H1 (cell line): ENCODE measurements around the gene PSMB11. TPM values are rescaled to one million over a fixed set of nuclear protein-coding genes. Genes with fewer than 3 reads are reported as not detected.

ENCODE experiments used
- BRCA1 ChIP-seq: IDR thresholded peaks from 2 replicates; pipeline ENCODE4 v1.6.1; 2012; ENCODE audit warnings: low read depth, low read length, improper control_type of control experiment
- EZH2 ChIP-seq: fragments of 200-600 bp; sonication (generic); IDR thresholded peaks from 2 replicates; pipeline ENCODE4 v1.7.1; 2012; ENCODE audit warnings: low read depth, mild to moderate bottlenecking, moderate library complexity, low read length, inconsistent platforms; ENCODE audit not compliant: severe bottlenecking
- JUN ChIP-seq: IDR thresholded peaks from 2 replicates; pipeline ENCODE4 v1.6.1; 2011; ENCODE audit warnings: low read depth, mild to moderate bottlenecking, improper control_type of control experiment, low read length
- JUND ChIP-seq: IDR thresholded peaks from 2 replicates; pipeline ENCODE4 v1.6.1; 2011; ENCODE audit warnings: mild to moderate bottlenecking, improper control_type of control experiment, low read length
- MAX ChIP-seq: IDR thresholded peaks from 2 replicates; pipeline ENCODE4 v1.6.1; 2012; ENCODE audit warnings: inconsistent platforms
- SAP30 ChIP-seq: fragments of 300-600 bp; sonication (generic); IDR thresholded peaks from 2 replicates; pipeline ENCODE4 v1.7.1; 2012; ENCODE audit warnings: low read length, moderate library complexity, mild to moderate bottlenecking, inconsistent platforms; ENCODE audit not compliant: insufficient read depth, insufficient replicate concordance
- SIX5 ChIP-seq: IDR thresholded peaks from 2 replicates; pipeline ENCODE4 v1.6.1; 2011; ENCODE audit warnings: mild to moderate bottlenecking, low read depth, low read length
- SP4 ChIP-seq: IDR thresholded peaks from 2 replicates; pipeline ENCODE4 v1.6.1; 2012; ENCODE audit warnings: low read length, inconsistent platforms
- TAF7 ChIP-seq: optimal IDR thresholded peaks from 2 replicates; pipeline ENCODE3; 2011; ENCODE audit warnings: low read depth, mild to moderate bottlenecking, inconsistent platforms, low read length, moderate library complexity, borderline replicate concordance
- YY1 ChIP-seq: IDR thresholded peaks from 2 replicates; pipeline ENCODE4 v1.6.1; 2011; ENCODE audit warnings: low read depth, mild to moderate bottlenecking, low read length
- polyA plus RNA-seq, 7 experiments: library from polyadenylated mRNA; depleted of rRNA in 3 of 7; stranded (reverse) in 5 of 7; unstranded in 2 of 7; fragments of >200 nt in 5 of 7; fragments of 200-250 nt in 2 of 7; gene quantifications; 1 replicate in 5 of 7; 2 replicates in 1 of 7; 4 replicates in 1 of 7; pipeline versions ENCODE4 v1.2.1 to v1.2.3, GENCODE V29; 2011 to 2013; ENCODE audit warnings: missing spikeins in 2 of 7, mixed read lengths in 2 of 7
- total RNA-seq: library from RNA; stranded (reverse); fragmentation: NEBNext Ultra II Directional; extraction: Animal tissue kit (Norgen Biotek cat#: 25700); gene quantifications from 2 replicates; pipeline ENCODE4 v1.2.1, GENCODE V29; 2021

Gene PSMB11
- total and polyA plus RNA-seq, 2 of the 8 experiments (the other 6 are each of a cell fraction or from before 2014, with no cell fraction given) = not detected

DNA sequence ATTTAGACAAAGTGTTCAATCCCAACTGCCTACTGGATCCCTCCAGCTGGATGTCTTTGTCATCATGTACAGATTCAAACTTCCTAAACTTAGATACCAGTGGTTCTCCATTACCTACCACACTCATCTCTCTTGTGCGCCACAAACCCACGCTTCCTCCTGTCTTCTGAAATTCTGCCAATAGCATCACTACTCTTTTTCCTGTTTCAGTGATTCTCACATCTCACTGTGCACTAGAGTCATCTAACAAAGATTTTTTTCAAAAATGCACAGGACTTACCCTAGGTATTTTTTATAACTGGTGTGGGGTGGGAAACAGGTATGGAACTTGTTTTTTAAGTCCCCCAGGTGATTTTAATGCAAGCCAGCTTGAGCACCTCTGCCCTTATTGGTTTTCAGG, 13.2 kb upstream of the PSMB11 start (continued):
- TF ChIP-seq SAP30 (no peak), TAF7 (no peak), JUN (no peak), SP4 (no peak), SIX5 (no peak), EZH2 (no peak), MAX (no peak), BRCA1 (no peak), YY1 (no peak), JUND (no peak)
